GM12878 (cell line): ENCODE measurements around the gene TOMT. TPM values are rescaled to one million over a fixed set of nuclear protein-coding genes. Genes with fewer than 3 reads are reported as not detected.

ENCODE experiments used
- BACH1 ChIP-seq: fragments of 450-650 bp; IDR thresholded peaks from 2 replicates; pipeline ENCODE4 v1.6.1; 2017; ENCODE audit warnings: mild to moderate bottlenecking, borderline replicate concordance
- CBX3 ChIP-seq: fragments of 200-600 bp; sonication (generic); IDR thresholded peaks from 2 replicates; pipeline ENCODE4 v1.6.1; 2016; ENCODE audit warnings: low read depth, borderline replicate concordance
- EGR1 ChIP-seq, 2 experiments: IDR thresholded peaks; 1 replicate in 1 of 2; 2 replicates in 1 of 2; pipeline ENCODE4 v1.6.1; 2011 to 2012; ENCODE audit warnings: low read depth in 2 of 2, low read length in 2 of 2, borderline replicate concordance in 1 of 2, mild to moderate bottlenecking in 1 of 2, moderate library complexity in 1 of 2
- IKZF1 ChIP-seq: fragments of 450-650 bp; conservative IDR thresholded peaks from 2 replicates; pipeline ENCODE4 v1.6.1; 2017; ENCODE audit warnings: antibody characterized with exemption, mild to moderate bottlenecking
- IKZF2 ChIP-seq, 2 experiments: fragments of 450-650 bp; IDR thresholded peaks; 2 replicates each; pipeline ENCODE4 v1.6.1; 2017; ENCODE audit warnings: mild to moderate bottlenecking in 2 of 2, moderate library complexity in 2 of 2
- KDM1A ChIP-seq: fragments of 200-600 bp; sonication (generic); IDR thresholded peaks from 2 replicates; pipeline ENCODE4 v1.6.1; 2016; ENCODE audit warnings: borderline replicate concordance
- NFXL1 ChIP-seq: fragments of 450-650 bp; IDR thresholded peaks from 2 replicates; pipeline ENCODE4 v1.6.1; 2017; ENCODE audit warnings: antibody characterized with exemption, mild to moderate bottlenecking, borderline replicate concordance
- RUNX3 ChIP-seq: IDR thresholded peaks from 2 replicates; pipeline ENCODE4 v1.6.1; 2012; ENCODE audit warnings: low read length, inconsistent platforms
- SMC3 ChIP-seq: IDR thresholded peaks from 2 replicates; pipeline ENCODE4 v1.6.1; 2011; ENCODE audit warnings: low read length, improper control_type of control experiment, borderline replicate concordance
- WRNIP1 ChIP-seq: IDR thresholded peaks from 2 replicates; pipeline ENCODE4 v1.6.1; 2011; ENCODE audit warnings: low read depth, low read length, improper control_type of control experiment, borderline replicate concordance
- ZBED1 ChIP-seq: IDR thresholded peaks from 2 replicates; pipeline ENCODE4 v1.6.1; 2016; ENCODE audit warnings: borderline replicate concordance
- polyA plus RNA-seq, 11 experiments: library from polyadenylated mRNA; depleted of rRNA in 4 of 11; unstranded in 6 of 11; stranded (reverse) in 5 of 11; fragments of >200 nt; fragmentation: Nextera tagmentation in 4 of 11; fragmentation: Illumina TruSeq in 1 of 11; extraction: Ambion mirVana in 4 of 11; extraction: Trizol in 1 of 11; gene quantifications; 1 replicate in 1 of 11; 2 replicates in 10 of 11; pipeline versions ENCODE4 v1.2.1 to v1.2.3, GENCODE V29; 2011 to 2016; ENCODE audit warnings: inconsistent platforms in 2 of 11, missing spikeins in 2 of 11, low read depth in 1 of 11
- total RNA-seq, 4 experiments: library from RNA; depleted of rRNA in 3 of 4; stranded (reverse); fragments of >200 nt in 3 of 4; fragmentation: Illumina TruSeq in 1 of 4; extraction: Trizol in 1 of 4; gene quantifications; 2 replicates each; pipeline versions ENCODE4 v1.2.1 to v1.2.3, GENCODE V29; 2013 to 2021
- TF ChIP-seq, protein P1 (sequence below): fragments of 450-650 bp; IDR thresholded peaks from 2 replicates; pipeline ENCODE4 v1.6.1; 2016; ENCODE audit warnings: mild to moderate bottlenecking
- TF ChIP-seq, protein P2 (sequence below): fragments of 450-650 bp; IDR thresholded peaks from 2 replicates; pipeline ENCODE4 v1.6.1; 2017; ENCODE audit warnings: low read depth, mild to moderate bottlenecking, moderate library complexity
- TF ChIP-seq, protein P3 (sequence below): fragments of 450-650 bp; IDR thresholded peaks from 2 replicates; pipeline ENCODE4 v1.6.1; 2017; ENCODE audit warnings: mild to moderate bottlenecking, moderate library complexity
- TF ChIP-seq, protein P4 (sequence below): fragments of 450-650 bp; IDR thresholded peaks from 2 replicates; pipeline ENCODE4 v1.6.1; 2017; ENCODE audit warnings: mild to moderate bottlenecking, moderate library complexity

Gene TOMT
- total and polyA plus RNA-seq, 10 of the 15 experiments (the other 5 are each of a cell fraction or from before 2014, with no cell fraction given) = not detected

DNA sequence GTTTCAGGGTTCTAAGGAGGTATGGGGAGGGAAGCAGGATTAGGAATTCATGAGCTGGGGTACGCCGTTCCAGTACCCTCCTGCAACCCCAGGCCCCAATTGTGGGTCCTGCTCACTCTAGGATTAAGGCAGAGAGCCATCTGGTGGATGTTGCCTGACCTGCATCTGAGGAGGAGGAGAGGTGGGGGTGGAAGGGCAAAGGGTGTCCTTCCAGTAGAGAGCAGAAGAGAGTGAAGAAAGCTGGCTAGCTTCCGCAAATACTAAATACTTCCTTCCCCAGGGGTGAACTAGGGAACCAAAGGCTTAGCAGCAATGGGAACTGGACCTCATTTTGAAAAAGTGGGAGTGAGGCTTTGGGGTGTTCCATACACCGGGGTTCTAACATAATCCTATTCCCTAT lies 14.4 kb upstream of the TOMT start (continued):
- TF ChIP-seq, protein P1, sequence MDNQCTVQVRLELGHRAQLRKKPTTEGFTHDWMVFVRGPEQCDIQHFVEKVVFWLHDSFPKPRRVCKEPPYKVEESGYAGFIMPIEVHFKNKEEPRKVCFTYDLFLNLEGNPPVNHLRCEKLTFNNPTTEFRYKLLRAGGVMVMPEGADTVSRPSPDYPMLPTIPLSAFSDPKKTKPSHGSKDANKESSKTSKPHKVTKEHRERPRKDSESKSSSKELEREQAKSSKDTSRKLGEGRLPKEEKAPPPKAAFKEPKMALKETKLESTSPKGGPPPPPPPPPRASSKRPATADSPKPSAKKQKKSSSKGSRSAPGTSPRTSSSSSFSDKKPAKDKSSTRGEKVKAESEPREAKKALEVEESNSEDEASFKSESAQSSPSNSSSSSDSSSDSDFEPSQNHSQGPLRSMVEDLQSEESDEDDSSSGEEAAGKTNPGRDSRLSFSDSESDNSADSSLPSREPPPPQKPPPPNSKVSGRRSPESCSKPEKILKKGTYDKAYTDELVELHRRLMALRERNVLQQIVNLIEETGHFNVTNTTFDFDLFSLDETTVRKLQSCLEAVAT = no peak
- TF ChIP-seq, protein P2, sequence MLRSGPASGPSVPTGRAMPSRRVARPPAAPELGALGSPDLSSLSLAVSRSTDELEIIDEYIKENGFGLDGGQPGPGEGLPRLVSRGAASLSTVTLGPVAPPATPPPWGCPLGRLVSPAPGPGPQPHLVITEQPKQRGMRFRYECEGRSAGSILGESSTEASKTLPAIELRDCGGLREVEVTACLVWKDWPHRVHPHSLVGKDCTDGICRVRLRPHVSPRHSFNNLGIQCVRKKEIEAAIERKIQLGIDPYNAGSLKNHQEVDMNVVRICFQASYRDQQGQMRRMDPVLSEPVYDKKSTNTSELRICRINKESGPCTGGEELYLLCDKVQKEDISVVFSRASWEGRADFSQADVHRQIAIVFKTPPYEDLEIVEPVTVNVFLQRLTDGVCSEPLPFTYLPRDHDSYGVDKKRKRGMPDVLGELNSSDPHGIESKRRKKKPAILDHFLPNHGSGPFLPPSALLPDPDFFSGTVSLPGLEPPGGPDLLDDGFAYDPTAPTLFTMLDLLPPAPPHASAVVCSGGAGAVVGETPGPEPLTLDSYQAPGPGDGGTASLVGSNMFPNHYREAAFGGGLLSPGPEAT = no peak
- TF ChIP-seq, protein P3, sequence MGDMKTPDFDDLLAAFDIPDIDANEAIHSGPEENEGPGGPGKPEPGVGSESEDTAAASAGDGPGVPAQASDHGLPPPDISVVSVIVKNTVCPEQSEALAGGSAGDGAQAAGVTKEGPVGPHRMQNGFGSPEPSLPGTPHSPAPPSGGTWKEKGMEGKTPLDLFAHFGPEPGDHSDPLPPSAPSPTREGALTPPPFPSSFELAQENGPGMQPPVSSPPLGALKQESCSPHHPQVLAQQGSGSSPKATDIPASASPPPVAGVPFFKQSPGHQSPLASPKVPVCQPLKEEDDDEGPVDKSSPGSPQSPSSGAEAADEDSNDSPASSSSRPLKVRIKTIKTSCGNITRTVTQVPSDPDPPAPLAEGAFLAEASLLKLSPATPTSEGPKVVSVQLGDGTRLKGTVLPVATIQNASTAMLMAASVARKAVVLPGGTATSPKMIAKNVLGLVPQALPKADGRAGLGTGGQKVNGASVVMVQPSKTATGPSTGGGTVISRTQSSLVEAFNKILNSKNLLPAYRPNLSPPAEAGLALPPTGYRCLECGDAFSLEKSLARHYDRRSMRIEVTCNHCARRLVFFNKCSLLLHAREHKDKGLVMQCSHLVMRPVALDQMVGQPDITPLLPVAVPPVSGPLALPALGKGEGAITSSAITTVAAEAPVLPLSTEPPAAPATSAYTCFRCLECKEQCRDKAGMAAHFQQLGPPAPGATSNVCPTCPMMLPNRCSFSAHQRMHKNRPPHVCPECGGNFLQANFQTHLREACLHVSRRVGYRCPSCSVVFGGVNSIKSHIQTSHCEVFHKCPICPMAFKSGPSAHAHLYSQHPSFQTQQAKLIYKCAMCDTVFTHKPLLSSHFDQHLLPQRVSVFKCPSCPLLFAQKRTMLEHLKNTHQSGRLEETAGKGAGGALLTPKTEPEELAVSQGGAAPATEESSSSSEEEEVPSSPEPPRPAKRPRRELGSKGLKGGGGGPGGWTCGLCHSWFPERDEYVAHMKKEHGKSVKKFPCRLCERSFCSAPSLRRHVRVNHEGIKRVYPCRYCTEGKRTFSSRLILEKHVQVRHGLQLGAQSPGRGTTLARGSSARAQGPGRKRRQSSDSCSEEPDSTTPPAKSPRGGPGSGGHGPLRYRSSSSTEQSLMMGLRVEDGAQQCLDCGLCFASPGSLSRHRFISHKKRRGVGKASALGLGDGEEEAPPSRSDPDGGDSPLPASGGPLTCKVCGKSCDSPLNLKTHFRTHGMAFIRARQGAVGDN = no peak
- TF ChIP-seq BACH1 (no peak), EGR1 (IDR thresholded peaks at IDR 0.05; ENCODE audit: borderline replicate concordance in 1 of 2, low read depth in 2 of 2, low read length in 2 of 2) (peak in 1 of 2 experiments; percentile 68; a peak in 2 of 3 replicates), KDM1A (no peak), ZBED1 (no peak), CBX3 (no peak), RUNX3 (0 out of 2 replicates have a peak, but pooled peaks have one; percentile 16), SMC3 (peak; percentile 96), WRNIP1 (0 out of 2 replicates have a peak, but pooled peaks have one; percentile 34), IKZF2 (IDR thresholded peaks at IDR 0.05) (no peak), NFXL1 (no peak), IKZF1 (peak; percentile 32; the same call in 1 of the 2 replicates)
- TF ChIP-seq, protein P4, sequence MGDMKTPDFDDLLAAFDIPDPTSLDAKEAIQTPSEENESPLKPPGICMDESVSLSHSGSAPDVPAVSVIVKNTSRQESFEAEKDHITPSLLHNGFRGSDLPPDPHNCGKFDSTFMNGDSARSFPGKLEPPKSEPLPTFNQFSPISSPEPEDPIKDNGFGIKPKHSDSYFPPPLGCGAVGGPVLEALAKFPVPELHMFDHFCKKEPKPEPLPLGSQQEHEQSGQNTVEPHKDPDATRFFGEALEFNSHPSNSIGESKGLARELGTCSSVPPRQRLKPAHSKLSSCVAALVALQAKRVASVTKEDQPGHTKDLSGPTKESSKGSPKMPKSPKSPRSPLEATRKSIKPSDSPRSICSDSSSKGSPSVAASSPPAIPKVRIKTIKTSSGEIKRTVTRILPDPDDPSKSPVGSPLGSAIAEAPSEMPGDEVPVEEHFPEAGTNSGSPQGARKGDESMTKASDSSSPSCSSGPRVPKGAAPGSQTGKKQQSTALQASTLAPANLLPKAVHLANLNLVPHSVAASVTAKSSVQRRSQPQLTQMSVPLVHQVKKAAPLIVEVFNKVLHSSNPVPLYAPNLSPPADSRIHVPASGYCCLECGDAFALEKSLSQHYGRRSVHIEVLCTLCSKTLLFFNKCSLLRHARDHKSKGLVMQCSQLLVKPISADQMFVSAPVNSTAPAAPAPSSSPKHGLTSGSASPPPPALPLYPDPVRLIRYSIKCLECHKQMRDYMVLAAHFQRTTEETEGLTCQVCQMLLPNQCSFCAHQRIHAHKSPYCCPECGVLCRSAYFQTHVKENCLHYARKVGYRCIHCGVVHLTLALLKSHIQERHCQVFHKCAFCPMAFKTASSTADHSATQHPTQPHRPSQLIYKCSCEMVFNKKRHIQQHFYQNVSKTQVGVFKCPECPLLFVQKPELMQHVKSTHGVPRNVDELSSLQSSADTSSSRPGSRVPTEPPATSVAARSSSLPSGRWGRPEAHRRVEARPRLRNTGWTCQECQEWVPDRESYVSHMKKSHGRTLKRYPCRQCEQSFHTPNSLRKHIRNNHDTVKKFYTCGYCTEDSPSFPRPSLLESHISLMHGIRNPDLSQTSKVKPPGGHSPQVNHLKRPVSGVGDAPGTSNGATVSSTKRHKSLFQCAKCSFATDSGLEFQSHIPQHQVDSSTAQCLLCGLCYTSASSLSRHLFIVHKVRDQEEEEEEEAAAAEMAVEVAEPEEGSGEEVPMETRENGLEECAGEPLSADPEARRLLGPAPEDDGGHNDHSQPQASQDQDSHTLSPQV = peak; percentile 67; the same call in 1 of the 2 replicates
- TF ChIP-seq, all 136 proteins: peak for 17
